Activated CD8-positive, alpha-beta T cell treated with anti-CD3 and anti-CD28 coated beads for 36 hours (primary cell): ENCODE measurements around the gene SLC30A1. TPM values are rescaled to one million over a fixed set of nuclear protein-coding genes. Genes with fewer than 3 reads are reported as not detected.
A peak's percentile ranks its signal among the peaks of the same experiment; 100 is the strongest.
"Not testable (repeated sequence)": the region's sequence is repeated elsewhere in the genome, so short reads cannot be mapped to it uniquely, and the experiment has no call there.

ENCODE experiments used
- ATAC-seq: fragments of 200-7000 bp; cut with Tn5 transposase; one replicate; pipeline ENCODE4 v1.10.0; 2021; ENCODE audit warnings: mild to moderate bottlenecking, moderate library complexity
- CTCF ChIA-PET: fragments of 350-600 bp; sonication (Branson Sonifier 250); formaldehyde crosslinking; loops from one replicate; lab custom pipeline; 2021; ENCODE audit warnings: antibody characterized with exemption; lab: Charles Lee
- POLR2A ChIA-PET: fragments of 350-600 bp; sonication (Branson Sonifier 250); formaldehyde crosslinking; loops from one replicate; lab custom pipeline; 2021; ENCODE audit warnings: antibody characterized with exemption; lab: Charles Lee
- DNase-seq: peaks from one replicate; pipeline ENCODE4 v3.0.0-alpha.2; 2020
- H3K27ac Mint-ChIP-seq: one replicate; pipeline ENCODE4 v1.8.0; 2021; ENCODE audit warnings: mild to moderate bottlenecking, mixed read lengths
- H3K27me3 Mint-ChIP-seq: one replicate; pipeline ENCODE4 v1.8.0; 2021; ENCODE audit warnings: mixed read lengths
- H3K36me3 Mint-ChIP-seq: one replicate; pipeline ENCODE4 v1.8.0; 2021; ENCODE audit warnings: low read depth, mixed read lengths
- H3K4me1 Mint-ChIP-seq: one replicate; pipeline ENCODE4 v1.8.0; 2021; ENCODE audit warnings: low read depth, mixed read lengths
- H3K4me3 Mint-ChIP-seq: one replicate; pipeline ENCODE4 v1.8.0; 2021; ENCODE audit warnings: mild to moderate bottlenecking, moderate library complexity, mixed read lengths
- H3K9me3 Mint-ChIP-seq: one replicate; pipeline ENCODE4 v1.8.0; 2021; ENCODE audit warnings: mixed read lengths
- CTCF ChIP-seq: fragments of 200-600 bp; IDR thresholded peaks from one replicate; pipeline ENCODE4 v1.8.0; 2022; ENCODE audit warnings: antibody characterized with exemption, mild to moderate bottlenecking
- intact Hi-C: fragments of 100-400 bp; cut with micrococcal nuclease; formaldehyde crosslinking; loops from one replicate; pipeline ENCODE4 v1.10.0; 2022
- total RNA-seq, 2 experiments: library from RNA; stranded (reverse); gene quantifications; one replicate each; pipeline ENCODE4 v1.2.3, GENCODE V29; 2021

SLC30A1 gene
- total RNA-seq: 1 to 10 TPM; 6.2 to 7.2 TPM

DNA sequence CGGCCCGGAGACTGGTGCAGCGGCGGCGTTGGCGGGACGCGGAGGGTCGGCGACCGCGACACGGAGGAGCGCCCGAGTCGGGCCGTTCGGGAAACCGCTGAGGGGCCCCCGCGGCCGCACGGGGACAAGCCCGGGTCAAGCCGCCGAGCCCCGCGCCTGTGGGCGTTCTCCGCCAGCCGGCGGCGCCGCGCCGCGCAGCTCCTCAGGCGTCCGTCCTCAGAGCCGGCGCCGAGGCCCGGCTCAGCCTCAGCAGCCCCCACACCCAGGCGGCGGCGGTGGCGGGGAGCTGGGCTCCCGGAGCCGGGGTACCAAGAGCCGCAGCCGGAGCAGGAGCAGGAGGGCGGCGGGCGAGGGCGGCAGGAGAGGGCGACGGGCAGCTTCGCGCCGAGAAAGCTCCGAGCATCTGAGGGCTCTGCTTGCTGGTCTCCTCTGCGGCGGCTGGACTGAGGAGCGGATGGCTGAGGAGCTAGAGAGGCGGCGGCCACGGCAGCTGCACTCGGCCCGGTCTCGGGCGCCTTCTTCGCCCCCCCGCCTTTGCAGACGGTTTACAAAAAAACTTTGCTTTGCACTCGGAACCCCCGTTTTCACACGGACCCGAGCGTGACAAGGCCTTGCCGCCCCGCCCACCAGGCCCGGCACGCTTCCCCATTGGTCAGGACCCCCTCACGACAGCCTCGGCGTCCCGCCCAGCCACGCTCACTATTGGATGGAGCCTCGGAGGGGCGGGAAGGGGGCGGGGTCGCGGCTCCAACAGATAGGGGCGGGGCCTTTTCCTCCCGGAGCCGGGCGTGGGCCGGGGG is at the start of gene SLC30A1:
Gene SLC30A1 (minus strand): TSS at position 522 of the 800 bp plus-strand sequence. CDS start 549 bp downstream, outside the sequence.
- Mint-ChIP-seq H3K9me3 (no peaks in the 10 kb centered on the region), H3K4me1 (peaks cover 29% of the 10 kb centered on the region), H3K27ac (peak within 1 kb of the TSS; percentile 92), H3K36me3 (peaks cover 17% of the 10 kb centered on the region), H3K4me3 (peak within 1 kb of the TSS; percentile 96), H3K27me3 (no peaks in the 10 kb centered on the region)
- ATAC-seq (peak; percentile 94), DNase-seq (peak; percentile 100)
- CTCF ChIA-PET: interaction anchor here (0.9 to 1.9 kb wide), 14 partner anchors 18 to 457 kb away, joined by 3 to 10 read pairs (median 4); partner anchors contain the start of genes DTL and INTS7
- intact Hi-C loops: loop anchor here (2.0 to 5.0 kb wide), 2 partner anchors 78 to 256 kb away; no protein-coding TSS in a partner anchor
- POLR2A ChIA-PET: interaction anchor here (0.6 to 1.9 kb wide), 3 partner anchors 17 to 98 kb away, joined by 3 to 7 read pairs (median 4); no protein-coding TSS in a partner anchor
- TF ChIP-seq CTCF: no peak

GRCh38 chr1:211628417-211628816 is 49.5 kb upstream of the SLC30A1 start:
- no peak overlapping the region for H3K27ac Mint-ChIP-seq
- no peak for TF ChIP-seq CTCF
- peaks cover 2% of the 10 kb centered on the region for H3K4me1 Mint-ChIP-seq
- ChIA-PET CTCF (interaction anchor here (1.9 kb wide), 1 partner anchor 26 kb away, joined by 5 read pairs; no protein-coding TSS in a partner anchor), POLR2A (interaction anchor here (0.8 kb wide), 1 partner anchor 14 kb away, joined by 3 read pairs; no protein-coding TSS in a partner anchor)
- no peaks in the 10 kb centered on the region for H3K36me3 Mint-ChIP-seq
- no peaks in the 10 kb centered on the region for H3K27me3 Mint-ChIP-seq
- DNase-seq (no peak), ATAC-seq (no peak)
- intact Hi-C loops: no loop called here
- H3K9me3 Mint-ChIP-seq: no peaks in the 10 kb centered on the region
- no peak overlapping the region for H3K4me3 Mint-ChIP-seq

- DNase-seq: no peak
- Mint-ChIP-seq H3K27ac (no peak overlapping the region), H3K36me3 (no peaks in the 10 kb centered on the region), H3K4me1 (peaks cover 5% of the 10 kb centered on the region), H3K27me3 (no peaks in the 10 kb centered on the region), H3K9me3 (no peaks in the 10 kb centered on the region), H3K4me3 (no peak overlapping the region)
- POLR2A ChIA-PET: no interaction called here
- TF ChIP-seq CTCF: no peak
- no peak for ATAC-seq
- intact Hi-C loops: no loop called here
- CTCF ChIA-PET: interaction anchor here (1.9 kb wide), 1 partner anchor 27 kb away, joined by 5 read pairs; no protein-coding TSS in a partner anchor
These were observed 48.3 kb upstream of the SLC30A1 start for GRCh38 chr1:211627259-211627658.

DNA sequence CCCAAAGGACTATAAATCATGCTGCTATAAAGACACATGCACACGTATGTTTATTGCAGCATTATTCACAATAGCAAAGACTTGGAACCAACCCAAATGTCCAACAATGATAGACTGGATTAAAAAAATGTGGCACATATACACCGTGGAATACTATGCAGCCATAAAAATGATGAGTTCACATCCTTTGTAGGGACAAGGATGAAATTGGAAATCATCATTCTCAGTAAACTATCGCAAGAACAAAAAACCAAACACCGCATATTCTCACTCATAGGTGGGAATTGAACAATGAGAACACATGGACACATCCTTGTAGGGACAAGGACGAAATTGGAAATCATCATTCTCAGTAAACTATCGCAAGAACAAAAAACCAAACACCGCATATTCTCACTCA is 46.9 kb upstream of the SLC30A1 start:
- intact Hi-C loops, ATAC-seq, H3K27me3 Mint-ChIP-seq, H3K27ac Mint-ChIP-seq, H3K4me3 Mint-ChIP-seq, H3K36me3 Mint-ChIP-seq, CTCF ChIA-PET, POLR2A ChIA-PET, H3K4me1 Mint-ChIP-seq, DNase-seq, H3K9me3 Mint-ChIP-seq: not testable (repeated sequence)

DNA sequence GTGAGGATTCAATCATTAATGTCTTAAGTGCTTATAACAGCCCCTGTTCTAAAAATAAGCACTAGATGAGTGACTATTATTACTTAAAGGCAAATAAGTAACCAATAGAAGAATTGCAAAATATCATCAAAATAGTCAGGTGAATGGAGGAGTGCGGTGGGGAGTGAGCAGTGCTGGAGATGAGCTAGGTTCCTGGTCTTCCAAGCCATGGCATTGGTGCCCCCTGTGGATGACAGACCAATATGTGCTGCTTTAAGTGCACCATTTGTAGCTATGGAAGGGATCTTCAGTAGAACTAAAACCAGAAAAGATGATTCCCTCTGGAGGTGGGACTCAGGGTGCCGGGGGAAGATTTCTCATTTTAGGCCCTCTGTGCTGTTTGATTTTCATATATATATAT is 46.1 kb upstream of the SLC30A1 start:
- H3K9me3 Mint-ChIP-seq: no peaks in the 10 kb centered on the region
- ChIA-PET POLR2A (no interaction called here), CTCF (interaction anchor here (1.0 to 1.7 kb wide), 5 partner anchors 18 to 101 kb away, joined by 3 to 9 read pairs (median 5); partner anchors contain the start of gene SLC30A1)
- peaks cover 5% of the 10 kb centered on the region for H3K4me1 Mint-ChIP-seq
- no peak overlapping the region for H3K27ac Mint-ChIP-seq
- H3K36me3 Mint-ChIP-seq: no peaks in the 10 kb centered on the region
- intact Hi-C loops: no loop called here
- ATAC-seq (peak; percentile 83), DNase-seq (peak; percentile 54)
- no peaks in the 10 kb centered on the region for H3K27me3 Mint-ChIP-seq
- TF ChIP-seq CTCF: no peak
- H3K4me3 Mint-ChIP-seq: no peak overlapping the region
